ENCODE results near the gene KIRREL1. TPM values are rescaled to one million over a fixed set of nuclear protein-coding genes. Genes with fewer than 3 reads are reported as not detected.

The KIRREL1 gene
- total RNA-seq, 1 donor from 2014 or later = 40.8 TPM

- DNase-seq = no peak
- no peaks in the 10 kb centered on the region for H3K27me3 ChIP-seq
- no peaks in the 10 kb centered on the region for H3K9me3 ChIP-seq
- H3K36me3 ChIP-seq = no peaks in the 10 kb centered on the region
- no peak for TF ChIP-seq CTCF (IDR thresholded peaks at IDR 0.05)
- intact Hi-C loops (cut with DNase I) = no loop called here
- no peak overlapping the region for H3K4me3 ChIP-seq
- H3K27ac ChIP-seq = no peak overlapping the region
- H3K4me1 ChIP-seq = no peaks in the 10 kb centered on the region
- ATAC-seq = no peak
Measured at GRCh38 chr1:157952601-157953000, 40.8 kb upstream of the KIRREL1 start.

GRCh38 chr1:157955221-157955620, 38.2 kb upstream of the KIRREL1 start:
- ATAC-seq (no peak), DNase-seq (no peak)
- no peaks in the 10 kb centered on the region for H3K4me1 ChIP-seq
- H3K27me3 ChIP-seq = no peaks in the 10 kb centered on the region
- intact Hi-C loops (cut with DNase I) = no loop called here
- no peak for TF ChIP-seq CTCF (IDR thresholded peaks at IDR 0.05)
- H3K4me3 ChIP-seq = no peak overlapping the region
- H3K27ac ChIP-seq = no peak overlapping the region
- H3K36me3 ChIP-seq = no peaks in the 10 kb centered on the region
- H3K9me3 ChIP-seq = no peaks in the 10 kb centered on the region

- DNase-seq (no peak), ATAC-seq (peak; percentile 83)
- intact Hi-C loops (cut with DNase I) = no loop called here
- no peak overlapping the region for H3K27ac ChIP-seq
- H3K9me3 ChIP-seq = no peaks in the 10 kb centered on the region
- no peak overlapping the region for H3K4me3 ChIP-seq
- no peaks in the 10 kb centered on the region for H3K4me1 ChIP-seq
- H3K36me3 ChIP-seq = no peaks in the 10 kb centered on the region
- no peaks in the 10 kb centered on the region for H3K27me3 ChIP-seq
- TF ChIP-seq CTCF (IDR thresholded peaks at IDR 0.05) = no peak
Measured at GRCh38 chr1:157955857-157956256, 37.6 kb upstream of the KIRREL1 start.

GRCh38 chr1:157956732-157957131, 36.7 kb upstream of the KIRREL1 start:
- no peaks in the 10 kb centered on the region for H3K9me3 ChIP-seq
- no peaks in the 10 kb centered on the region for H3K36me3 ChIP-seq
- TF ChIP-seq CTCF (IDR thresholded peaks at IDR 0.05) = no peak
- no peak for ATAC-seq
- intact Hi-C loops (cut with DNase I) = no loop called here
- DNase-seq = no peak
- no peaks in the 10 kb centered on the region for H3K27me3 ChIP-seq
- H3K4me1 ChIP-seq = no peaks in the 10 kb centered on the region
- H3K27ac ChIP-seq = no peak overlapping the region
- H3K4me3 ChIP-seq = no peak overlapping the region

- TF ChIP-seq CTCF (IDR thresholded peaks at IDR 0.05) = no peak
- Histone ChIP-seq H3K36me3 (no peaks in the 10 kb centered on the region), H3K9me3 (no peaks in the 10 kb centered on the region), H3K27me3 (no peaks in the 10 kb centered on the region), H3K4me1 (no peaks in the 10 kb centered on the region), H3K27ac (no peak overlapping the region), H3K4me3 (no peak overlapping the region)
- intact Hi-C loops (cut with DNase I) = no loop called here
- no peak for ATAC-seq
- no peak for DNase-seq
Measured at GRCh38 chr1:157958263-157958662, 35.2 kb upstream of the KIRREL1 start.

GRCh38 chr1:157959750-157960149, 33.7 kb upstream of the KIRREL1 start:
- TF ChIP-seq CTCF (IDR thresholded peaks at IDR 0.05) = no peak
- intact Hi-C loops (cut with DNase I) = no loop called here
- H3K27ac ChIP-seq = no peak overlapping the region
- H3K27me3 ChIP-seq = no peaks in the 10 kb centered on the region
- no peak overlapping the region for H3K4me3 ChIP-seq
- no peaks in the 10 kb centered on the region for H3K4me1 ChIP-seq
- H3K9me3 ChIP-seq = no peaks in the 10 kb centered on the region
- DNase-seq (no peak), ATAC-seq (no peak)
- H3K36me3 ChIP-seq = no peaks in the 10 kb centered on the region

All from upper lobe of right lung (tissue), 1 donor.